HG02870 (cell line): Measurements from ENCODE around the gene FOXN3.

ENCODE experiments used
- ATAC-seq: cut with Tn5 transposase; IDR thresholded peaks from one replicate; pipeline ENCODE4 v1.9.1; 2021; ENCODE audit warnings: mild to moderate bottlenecking, moderate library complexity; ENCODE audit not compliant: unreplicated experiment

Gene FOXN3, protein sequence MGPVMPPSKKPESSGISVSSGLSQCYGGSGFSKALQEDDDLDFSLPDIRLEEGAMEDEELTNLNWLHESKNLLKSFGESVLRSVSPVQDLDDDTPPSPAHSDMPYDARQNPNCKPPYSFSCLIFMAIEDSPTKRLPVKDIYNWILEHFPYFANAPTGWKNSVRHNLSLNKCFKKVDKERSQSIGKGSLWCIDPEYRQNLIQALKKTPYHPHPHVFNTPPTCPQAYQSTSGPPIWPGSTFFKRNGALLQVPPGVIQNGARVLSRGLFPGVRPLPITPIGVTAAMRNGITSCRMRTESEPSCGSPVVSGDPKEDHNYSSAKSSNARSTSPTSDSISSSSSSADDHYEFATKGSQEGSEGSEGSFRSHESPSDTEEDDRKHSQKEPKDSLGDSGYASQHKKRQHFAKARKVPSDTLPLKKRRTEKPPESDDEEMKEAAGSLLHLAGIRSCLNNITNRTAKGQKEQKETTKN

GRCh38 chr14:89417091-89417464 is at the start of gene FOXN3:
TSS of gene FOXN3 (minus strand) at chr14:89417233. CDS start at chr14:89412476, 4,757 bp downstream.
- peak; percentile 36 for ATAC-seq

DNA sequence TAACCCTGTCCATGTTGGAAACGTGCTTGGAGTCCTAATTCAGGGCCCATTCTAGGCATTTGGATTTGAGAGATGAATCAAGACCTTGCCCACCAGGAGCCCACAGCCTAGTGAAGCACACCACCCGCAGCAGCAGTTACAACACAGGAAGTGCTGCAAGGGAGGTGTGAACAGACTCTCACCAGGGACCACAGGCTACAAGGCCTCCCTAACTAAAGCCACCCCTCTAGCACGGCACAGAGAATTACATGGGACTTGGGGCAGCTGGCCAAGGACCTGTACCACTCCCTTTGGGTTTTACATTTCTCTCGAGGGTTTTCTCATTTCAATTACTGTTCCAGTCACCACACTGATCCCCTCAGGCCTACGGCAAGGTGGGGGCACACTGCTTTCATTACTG is 49.5 kb upstream of the FOXN3 start:
- ATAC-seq, result no peak

DNA sequence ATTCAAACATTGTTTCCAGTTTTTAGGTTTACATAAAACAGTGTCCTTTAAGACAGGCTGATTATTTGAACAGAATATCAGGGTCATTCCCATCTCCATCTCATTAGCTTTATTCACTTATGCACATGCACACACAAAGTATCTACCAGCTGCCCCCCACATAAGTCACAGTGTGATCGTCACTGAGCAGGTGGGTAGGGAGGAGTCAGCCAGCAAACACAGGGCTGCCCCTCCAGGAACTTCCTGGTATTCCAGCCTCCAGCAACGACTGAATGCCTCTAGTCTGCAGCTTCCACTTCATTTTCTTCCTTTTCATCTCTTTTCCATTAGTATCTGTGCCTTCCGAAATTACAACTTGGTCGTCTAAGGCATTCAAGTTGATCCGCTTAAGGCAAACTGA is 48.8 kb upstream of the FOXN3 start:
- ATAC-seq, result no peak

GRCh38 chr14:89461256-89461655 is 44.2 kb upstream of the FOXN3 start:
- ATAC-seq, result no peak

GRCh38 chr14:89458713-89459420 is 41.8 kb upstream of the FOXN3 start:
- ATAC-seq, result no peak

GRCh38 chr14:89457007-89457406 is 40.0 kb upstream of the FOXN3 start:
- no peak for ATAC-seq

DNA sequence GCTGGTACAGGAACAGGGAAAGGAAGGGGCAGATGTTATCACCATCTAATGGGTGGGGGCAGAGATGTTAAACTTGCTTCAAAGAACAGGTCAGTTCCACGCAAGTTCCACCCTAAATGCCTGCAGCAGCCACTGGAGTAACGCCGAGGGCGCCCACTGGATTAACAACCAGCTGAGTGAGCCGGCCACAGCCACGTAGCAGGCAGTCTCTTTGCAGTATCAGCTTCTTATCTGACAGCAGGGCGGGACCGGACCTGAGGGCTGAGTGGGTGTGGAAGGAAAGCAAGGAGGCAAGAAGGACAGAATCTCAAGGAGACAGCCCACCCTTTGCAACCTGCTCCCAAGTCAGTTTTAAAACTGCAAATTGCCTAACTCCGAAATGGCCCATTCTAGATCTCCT is 38.4 kb upstream of the FOXN3 start:
- ATAC-seq, result no peak

DNA sequence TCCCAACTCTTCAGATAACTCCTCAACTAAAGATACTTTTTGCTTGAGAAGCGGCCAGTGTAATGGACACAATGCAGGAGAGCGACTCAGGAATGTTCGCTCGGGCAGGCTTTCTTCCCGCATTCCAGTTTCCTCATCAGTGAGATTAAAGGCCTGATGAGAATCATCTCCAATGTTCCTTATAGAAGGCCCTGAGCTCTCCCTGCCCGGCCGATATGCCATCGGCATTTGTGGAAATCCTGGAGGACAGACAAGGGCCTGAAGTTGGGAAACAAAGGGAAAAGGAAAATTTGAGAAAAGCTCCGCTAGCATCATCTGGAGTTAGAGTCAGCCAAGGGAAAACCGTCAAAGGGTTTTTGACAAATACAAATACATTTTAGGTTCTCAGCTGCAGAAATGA is 38.0 kb upstream of the FOXN3 start:
- ATAC-seq, result no peak

DNA sequence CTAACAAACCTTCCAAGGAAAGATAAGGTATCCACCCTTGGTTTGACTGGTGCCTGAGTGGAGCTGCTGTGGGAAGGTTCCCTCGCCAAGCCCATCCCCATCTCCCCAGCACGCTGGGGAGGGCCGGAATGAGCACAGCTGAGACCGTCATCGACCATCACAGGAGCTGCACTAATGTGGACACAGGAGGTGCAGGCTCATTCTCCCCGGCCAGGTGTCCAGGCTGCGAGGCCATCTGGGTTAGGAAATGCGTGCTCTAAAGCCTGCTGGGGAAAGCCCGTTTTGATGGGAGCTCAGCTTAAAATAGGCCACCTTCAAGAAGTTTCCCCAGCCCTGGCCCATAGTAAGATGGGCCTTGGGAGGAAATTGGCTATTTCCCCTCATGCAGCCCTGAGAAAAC is 35.2 kb upstream of the FOXN3 start:
- ATAC-seq, result no peak

DNA sequence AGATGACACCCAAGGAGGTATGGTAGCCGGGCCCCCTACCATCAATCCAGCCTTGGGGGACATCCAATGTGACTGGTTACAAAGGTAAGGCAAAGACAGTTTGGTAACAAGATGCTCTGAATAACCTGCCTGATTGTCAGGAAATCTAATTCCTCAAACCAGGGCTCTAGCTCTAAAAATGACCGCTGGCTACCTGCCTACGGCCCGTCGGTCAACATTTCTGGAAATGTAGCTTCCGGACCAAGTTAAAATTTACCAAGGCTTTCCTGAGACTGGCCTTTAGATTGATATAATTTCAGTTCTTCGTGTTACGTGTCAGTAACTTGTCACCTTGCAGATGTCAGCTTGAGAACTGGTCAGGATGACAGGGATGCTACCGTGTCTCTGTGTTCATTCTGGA is 34.2 kb upstream of the FOXN3 start:
- no peak for ATAC-seq

DNA sequence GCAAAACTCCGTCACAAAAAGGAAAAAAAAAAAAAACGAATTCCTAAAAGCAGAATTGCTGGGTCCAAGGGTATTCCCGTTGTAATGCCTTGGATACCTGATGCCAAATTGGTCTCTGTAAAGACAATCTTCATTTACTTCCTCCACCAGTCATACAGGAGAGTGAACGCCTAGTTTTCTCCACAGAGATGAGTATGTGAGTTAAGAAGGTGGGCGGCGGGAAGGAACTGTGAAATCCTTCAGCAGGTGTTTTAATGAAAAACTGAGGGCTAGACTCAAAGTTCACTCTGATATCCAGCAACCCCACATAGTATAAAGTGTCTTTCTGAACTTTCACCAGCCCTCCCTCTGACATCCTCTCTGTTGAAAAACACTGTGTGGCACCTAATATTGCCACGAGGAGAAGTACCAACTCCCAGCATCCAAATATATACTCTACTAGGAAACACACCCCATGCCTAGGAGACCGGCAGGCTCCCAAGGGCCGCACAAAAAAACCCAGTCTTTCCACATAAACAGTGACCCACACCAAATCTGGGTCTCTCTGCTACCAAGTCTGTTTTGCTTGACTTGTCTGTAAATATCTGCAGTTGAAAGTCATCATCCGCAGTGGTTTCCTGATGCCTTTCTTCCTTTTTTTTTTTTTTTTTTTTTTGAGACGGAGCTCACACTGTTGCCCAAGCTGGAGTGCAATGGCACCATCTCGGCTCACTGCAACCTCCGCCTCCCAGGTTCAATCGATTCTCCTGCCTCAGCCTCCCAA is 30.3 kb upstream of the FOXN3 start:
- ATAC-seq, result no peak

GRCh38 chr14:89445273-89445973 is 28.4 kb upstream of the FOXN3 start:
- no peak for ATAC-seq

- no peak for ATAC-seq
Observed at GRCh38 chr14:89444516-89445125, 27.6 kb upstream of the FOXN3 start.

GRCh38 chr14:89444044-89444443 is 27.0 kb upstream of the FOXN3 start:
- no peak for ATAC-seq

DNA sequence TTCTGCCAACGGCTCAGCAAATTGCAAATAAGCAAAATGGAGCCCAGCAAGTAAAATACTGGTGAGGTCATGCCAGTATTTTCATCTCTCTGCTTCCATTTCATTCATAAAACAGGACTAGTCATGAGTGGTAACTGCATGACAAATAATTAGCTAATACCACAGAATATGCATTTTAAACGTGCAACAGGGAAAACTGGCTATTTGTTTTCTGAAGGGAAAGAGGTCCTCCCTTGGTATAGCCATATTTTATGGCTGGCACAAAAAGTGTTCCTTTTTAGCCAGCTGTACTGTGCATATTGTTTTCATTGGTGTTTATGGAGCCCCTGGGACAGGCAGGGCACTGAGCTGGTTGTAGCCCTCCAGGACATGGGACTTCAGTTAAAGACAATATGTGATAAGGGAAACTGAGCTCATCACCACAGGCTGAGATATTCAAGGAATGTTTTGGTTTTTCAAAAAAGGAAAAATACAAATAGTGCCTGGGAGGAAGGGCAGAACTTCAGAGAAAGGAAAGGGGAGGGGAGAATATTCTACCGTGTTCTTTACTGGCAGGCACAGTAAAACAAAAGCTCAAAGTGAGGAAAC is 26.1 kb upstream of the FOXN3 start:
- ATAC-seq, result no peak

DNA sequence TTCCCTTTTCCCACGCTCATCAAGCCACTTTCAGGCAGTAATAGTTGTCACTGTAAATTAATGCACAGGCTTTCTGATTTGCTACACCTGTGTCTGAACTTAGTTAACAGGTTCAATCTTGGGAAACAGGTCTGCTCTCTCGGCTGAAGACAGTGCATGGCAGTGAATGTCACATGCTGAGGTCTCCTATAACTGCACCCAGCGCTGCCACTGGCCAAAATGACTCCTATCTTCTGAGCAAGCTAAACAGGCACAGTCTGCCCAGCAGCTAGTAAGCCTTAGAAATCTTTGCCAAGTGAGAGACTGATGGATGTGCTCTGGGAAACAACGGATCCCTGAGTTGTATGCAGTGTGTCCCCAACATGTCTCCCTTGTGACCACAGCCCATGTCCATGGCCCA is 25.2 kb upstream of the FOXN3 start:
- ATAC-seq, result no peak

DNA sequence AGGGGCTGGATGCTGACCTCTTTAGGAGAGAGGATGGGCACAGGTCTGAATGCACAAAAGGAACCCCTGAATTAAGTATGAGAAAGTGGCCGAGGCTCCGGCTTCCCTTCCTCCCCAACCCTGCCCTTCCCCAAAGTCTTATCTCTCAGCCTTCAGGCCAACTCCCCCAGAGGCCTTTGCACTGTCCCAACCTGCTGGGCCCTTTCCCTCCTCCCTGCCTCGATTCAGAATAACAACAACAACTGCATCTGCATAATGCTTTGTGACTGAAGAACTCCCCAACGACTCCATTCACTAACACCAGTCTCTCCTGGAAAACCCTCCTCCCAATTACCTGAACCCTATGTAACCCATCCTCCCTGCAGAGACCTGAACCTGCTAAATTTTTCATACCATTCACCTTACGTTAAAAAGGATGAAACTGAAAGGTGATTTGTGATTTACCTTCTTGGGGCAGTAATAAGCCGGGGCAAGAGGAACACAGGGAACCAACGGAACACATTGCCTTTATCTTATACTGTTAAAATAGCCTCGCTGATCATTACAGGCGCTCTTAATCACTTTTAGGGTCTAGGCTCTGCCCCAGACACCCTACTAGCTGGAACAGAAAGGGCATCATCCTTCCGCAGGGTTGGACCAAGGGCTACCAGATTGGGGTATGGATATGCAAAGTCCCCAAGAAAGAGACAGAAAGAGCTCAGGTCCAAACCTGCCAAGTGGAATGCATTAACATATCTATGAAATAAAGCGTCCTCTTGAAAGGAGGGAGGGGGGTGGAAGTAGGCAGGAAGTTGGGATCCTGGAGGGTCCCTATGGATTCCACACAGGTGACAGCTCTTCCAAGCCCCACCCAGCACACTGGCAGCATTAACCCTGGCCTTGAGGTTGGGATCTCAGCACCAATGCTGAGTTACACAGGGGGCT is 24.2 kb upstream of the FOXN3 start:
- ATAC-seq, result no peak

GRCh38 chr14:89435892-89436656 is 19.0 kb upstream of the FOXN3 start:
- no peak for ATAC-seq
